Measurements from ENCODE around the gene SMAP2.

DNA sequence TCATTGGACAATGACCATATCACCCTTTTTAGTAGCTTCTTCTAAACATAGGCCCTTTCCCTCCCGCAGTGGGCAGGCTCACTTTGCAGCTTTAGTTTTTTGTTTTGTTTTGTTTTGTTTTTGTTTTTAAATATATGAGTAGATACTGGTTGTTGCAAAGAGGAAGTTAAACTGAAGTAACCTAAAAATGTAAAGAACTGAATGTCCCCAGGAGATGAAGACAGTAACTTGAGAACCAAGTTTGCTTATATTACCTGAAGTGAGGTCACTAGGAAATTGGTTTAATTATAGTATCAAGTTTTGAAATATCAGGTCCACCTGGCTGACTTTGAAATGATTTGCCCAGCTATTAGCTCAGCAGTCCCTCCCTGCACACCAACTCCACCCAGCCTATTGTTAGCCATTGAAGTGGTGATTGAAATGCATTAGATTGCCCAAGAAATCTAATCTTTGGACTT, 18.2 kb downstream of the SMAP2 start:
- TF ChIP-seq POLR2A (IDR thresholded peaks at IDR 0.05; ENCODE audit: extremely low read depth, insufficient read length): no peak
- TF ChIP-seq, protein P1, sequence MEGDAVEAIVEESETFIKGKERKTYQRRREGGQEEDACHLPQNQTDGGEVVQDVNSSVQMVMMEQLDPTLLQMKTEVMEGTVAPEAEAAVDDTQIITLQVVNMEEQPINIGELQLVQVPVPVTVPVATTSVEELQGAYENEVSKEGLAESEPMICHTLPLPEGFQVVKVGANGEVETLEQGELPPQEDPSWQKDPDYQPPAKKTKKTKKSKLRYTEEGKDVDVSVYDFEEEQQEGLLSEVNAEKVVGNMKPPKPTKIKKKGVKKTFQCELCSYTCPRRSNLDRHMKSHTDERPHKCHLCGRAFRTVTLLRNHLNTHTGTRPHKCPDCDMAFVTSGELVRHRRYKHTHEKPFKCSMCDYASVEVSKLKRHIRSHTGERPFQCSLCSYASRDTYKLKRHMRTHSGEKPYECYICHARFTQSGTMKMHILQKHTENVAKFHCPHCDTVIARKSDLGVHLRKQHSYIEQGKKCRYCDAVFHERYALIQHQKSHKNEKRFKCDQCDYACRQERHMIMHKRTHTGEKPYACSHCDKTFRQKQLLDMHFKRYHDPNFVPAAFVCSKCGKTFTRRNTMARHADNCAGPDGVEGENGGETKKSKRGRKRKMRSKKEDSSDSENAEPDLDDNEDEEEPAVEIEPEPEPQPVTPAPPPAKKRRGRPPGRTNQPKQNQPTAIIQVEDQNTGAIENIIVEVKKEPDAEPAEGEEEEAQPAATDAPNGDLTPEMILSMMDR (IDR thresholded peaks at IDR 0.05; ENCODE audit: low read depth, low read length): no peak
- TF ChIP-seq, protein P2, sequence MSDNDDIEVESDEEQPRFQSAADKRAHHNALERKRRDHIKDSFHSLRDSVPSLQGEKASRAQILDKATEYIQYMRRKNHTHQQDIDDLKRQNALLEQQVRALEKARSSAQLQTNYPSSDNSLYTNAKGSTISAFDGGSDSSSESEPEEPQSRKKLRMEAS (IDR thresholded peaks at IDR 0.05; ENCODE audit: low read depth, low read length): no peak
